HepG2 (cell line): ENCODE results near the gene ABCA13.

Experiments used
- HOXA7 ChIP-seq: sonication (generic); formaldehyde crosslinking; IDR thresholded peaks from 2 replicates; pipeline ENCODE4 v1.8.1; 2022; ENCODE audit warnings: mild to moderate bottlenecking, missing genetic modification reagents, moderate library complexity
- KDM1A ChIP-seq: IDR thresholded peaks from 2 replicates; pipeline ENCODE4 v1.6.1; 2016; ENCODE audit warnings: missing compliant biosample characterization
- MZF1 ChIP-seq: sonication (generic); formaldehyde crosslinking; IDR thresholded peaks from 2 replicates; pipeline ENCODE4 v1.8.1; 2023; ENCODE audit warnings: mild to moderate bottlenecking, missing genetic modification reagents, borderline replicate concordance
- PHF8 ChIP-seq: sonication (generic); formaldehyde crosslinking; IDR thresholded peaks from 2 replicates; pipeline ENCODE4 v1.5.0; 2020; ENCODE audit warnings: missing genetic modification reagents
- POLR2A ChIP-seq, 2 experiments: IDR thresholded peaks; 2 replicates each; pipeline ENCODE4 v1.6.1; 2011; ENCODE audit warnings: low read depth in 2 of 2, low read length in 2 of 2, mild to moderate bottlenecking in 1 of 2, moderate library complexity in 1 of 2; ENCODE audit not compliant: insufficient read depth in 1 of 2
- PTBP1 ChIP-seq: fragments of 200-400 bp; formaldehyde crosslinking; IDR thresholded peaks from 2 replicates; pipeline ENCODE4 v1.6.1; 2018; ENCODE audit warnings: low read length, low read depth; ENCODE audit not compliant: poor library complexity, severe bottlenecking
- SRF ChIP-seq: IDR thresholded peaks from 2 replicates; pipeline ENCODE4 v1.6.1; 2011; ENCODE audit warnings: mild to moderate bottlenecking, low read depth, low read length, moderate library complexity
- ZNF274 ChIP-seq: sonication (generic); formaldehyde crosslinking; IDR thresholded peaks from 2 replicates; pipeline ENCODE4 v1.5.1; 2020; ENCODE audit warnings: mild to moderate bottlenecking, missing genetic modification reagents
- ZNF546 ChIP-seq: sonication (generic); formaldehyde crosslinking; conservative IDR thresholded peaks from 2 replicates; pipeline ENCODE4 v1.8.1; 2023; ENCODE audit warnings: mild to moderate bottlenecking, missing genetic modification reagents
- ZNF616 ChIP-seq: sonication (generic); formaldehyde crosslinking; IDR thresholded peaks from 2 replicates; pipeline ENCODE4 v1.5.0; 2020; ENCODE audit warnings: low read depth, mild to moderate bottlenecking, missing genetic modification reagents
- TF ChIP-seq, protein P1 (sequence below): sonication (generic); formaldehyde crosslinking; IDR thresholded peaks from 2 replicates; pipeline ENCODE4 v1.5.0; 2020; ENCODE audit warnings: mild to moderate bottlenecking, missing genetic modification reagents, moderate library complexity
- TF ChIP-seq, protein P2 (sequence below), 2 experiments: sonication (generic) in 1 of 2; formaldehyde crosslinking in 1 of 2; IDR thresholded peaks; 2 replicates each; pipeline versions ENCODE4 v1.4.0 to v1.6.1; 2018 to 2020; ENCODE audit warnings: missing genetic modification reagents in 2 of 2, borderline replicate concordance in 1 of 2, low read depth in 1 of 2, mild to moderate bottlenecking in 1 of 2, missing biosample characterization in 1 of 2
- TF ChIP-seq, protein P3 (sequence below): sonication (generic); formaldehyde crosslinking; IDR thresholded peaks from 2 replicates; pipeline ENCODE4 v1.8.0; 2022; ENCODE audit warnings: mild to moderate bottlenecking, missing genetic modification reagents; ENCODE audit not compliant: insufficient replicate concordance

DNA sequence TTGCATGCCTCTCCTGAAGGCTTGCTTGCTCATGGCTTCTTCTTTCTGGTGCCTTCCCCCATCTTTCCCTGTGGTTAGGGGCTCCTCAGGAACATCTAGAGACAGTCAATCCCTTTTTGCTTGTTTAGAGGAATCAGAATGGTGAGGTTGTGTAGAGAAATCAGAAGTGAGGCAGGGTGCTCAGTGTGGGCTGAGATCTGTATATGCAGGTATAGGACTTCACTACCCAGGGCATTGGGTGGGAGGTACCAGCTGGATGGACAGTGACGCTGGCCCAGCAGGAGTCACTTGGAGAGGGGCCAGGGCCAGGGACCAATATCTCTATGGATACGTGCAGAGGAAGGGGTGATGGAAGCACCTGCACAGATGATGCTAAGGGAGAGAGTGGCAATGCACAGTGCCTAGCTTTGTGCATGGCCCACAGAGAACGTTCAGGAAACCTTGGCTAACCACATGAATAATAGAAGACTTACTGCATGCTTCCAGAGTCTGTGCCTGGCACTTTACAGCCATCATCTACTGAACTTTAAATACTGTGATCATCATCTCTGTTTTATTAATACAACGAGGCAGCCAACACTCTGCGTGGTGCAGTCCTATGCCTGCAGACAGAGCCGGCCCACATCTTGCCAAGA lies 255.2 kb downstream of the ABCA13 start:
- TF ChIP-seq KDM1A = no peak
- TF ChIP-seq HOXA7 (CRISPR knock-in tag) = no peak
- no peak for TF ChIP-seq POLR2A (IDR thresholded peaks at IDR 0.05; ENCODE audit: insufficient read depth in 1 of 2, low read depth in 2 of 2, low read length in 2 of 2)
- TF ChIP-seq, protein P1, sequence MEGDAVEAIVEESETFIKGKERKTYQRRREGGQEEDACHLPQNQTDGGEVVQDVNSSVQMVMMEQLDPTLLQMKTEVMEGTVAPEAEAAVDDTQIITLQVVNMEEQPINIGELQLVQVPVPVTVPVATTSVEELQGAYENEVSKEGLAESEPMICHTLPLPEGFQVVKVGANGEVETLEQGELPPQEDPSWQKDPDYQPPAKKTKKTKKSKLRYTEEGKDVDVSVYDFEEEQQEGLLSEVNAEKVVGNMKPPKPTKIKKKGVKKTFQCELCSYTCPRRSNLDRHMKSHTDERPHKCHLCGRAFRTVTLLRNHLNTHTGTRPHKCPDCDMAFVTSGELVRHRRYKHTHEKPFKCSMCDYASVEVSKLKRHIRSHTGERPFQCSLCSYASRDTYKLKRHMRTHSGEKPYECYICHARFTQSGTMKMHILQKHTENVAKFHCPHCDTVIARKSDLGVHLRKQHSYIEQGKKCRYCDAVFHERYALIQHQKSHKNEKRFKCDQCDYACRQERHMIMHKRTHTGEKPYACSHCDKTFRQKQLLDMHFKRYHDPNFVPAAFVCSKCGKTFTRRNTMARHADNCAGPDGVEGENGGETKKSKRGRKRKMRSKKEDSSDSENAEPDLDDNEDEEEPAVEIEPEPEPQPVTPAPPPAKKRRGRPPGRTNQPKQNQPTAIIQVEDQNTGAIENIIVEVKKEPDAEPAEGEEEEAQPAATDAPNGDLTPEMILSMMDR = no peak
- TF ChIP-seq MZF1 (CRISPR knock-in tag) = no peak
- TF ChIP-seq, protein P2, sequence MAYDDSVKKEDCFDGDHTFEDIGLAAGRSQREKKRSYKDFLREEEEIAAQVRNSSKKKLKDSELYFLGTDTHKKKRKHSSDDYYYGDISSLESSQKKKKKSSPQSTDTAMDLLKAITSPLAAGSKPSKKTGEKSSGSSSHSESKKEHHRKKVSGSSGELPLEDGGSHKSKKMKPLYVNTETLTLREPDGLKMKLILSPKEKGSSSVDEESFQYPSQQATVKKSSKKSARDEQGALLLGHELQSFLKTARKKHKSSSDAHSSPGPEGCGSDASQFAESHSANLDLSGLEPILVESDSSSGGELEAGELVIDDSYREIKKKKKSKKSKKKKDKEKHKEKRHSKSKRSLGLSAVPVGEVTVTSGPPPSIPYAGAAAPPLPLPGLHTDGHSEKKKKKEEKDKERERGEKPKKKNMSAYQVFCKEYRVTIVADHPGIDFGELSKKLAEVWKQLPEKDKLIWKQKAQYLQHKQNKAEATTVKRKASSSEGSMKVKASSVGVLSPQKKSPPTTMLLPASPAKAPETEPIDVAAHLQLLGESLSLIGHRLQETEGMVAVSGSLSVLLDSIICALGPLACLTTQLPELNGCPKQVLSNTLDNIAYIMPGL (CRISPR knock-in tag; IDR thresholded peaks at IDR 0.05; ENCODE audit: borderline replicate concordance in 1 of 2, low read depth in 1 of 2) = no peak
- TF ChIP-seq PTBP1 = no peak
- no peak for TF ChIP-seq SRF
- TF ChIP-seq, protein P3, sequence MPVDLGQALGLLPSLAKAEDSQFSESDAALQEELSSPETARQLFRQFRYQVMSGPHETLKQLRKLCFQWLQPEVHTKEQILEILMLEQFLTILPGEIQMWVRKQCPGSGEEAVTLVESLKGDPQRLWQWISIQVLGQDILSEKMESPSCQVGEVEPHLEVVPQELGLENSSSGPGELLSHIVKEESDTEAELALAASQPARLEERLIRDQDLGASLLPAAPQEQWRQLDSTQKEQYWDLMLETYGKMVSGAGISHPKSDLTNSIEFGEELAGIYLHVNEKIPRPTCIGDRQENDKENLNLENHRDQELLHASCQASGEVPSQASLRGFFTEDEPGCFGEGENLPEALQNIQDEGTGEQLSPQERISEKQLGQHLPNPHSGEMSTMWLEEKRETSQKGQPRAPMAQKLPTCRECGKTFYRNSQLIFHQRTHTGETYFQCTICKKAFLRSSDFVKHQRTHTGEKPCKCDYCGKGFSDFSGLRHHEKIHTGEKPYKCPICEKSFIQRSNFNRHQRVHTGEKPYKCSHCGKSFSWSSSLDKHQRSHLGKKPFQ (CRISPR knock-in tag) = no peak
- no peak for TF ChIP-seq PHF8 (CRISPR knock-in tag)
- TF ChIP-seq ZNF274 = no peak
- TF ChIP-seq ZNF616 (CRISPR knock-in tag) = no peak
- no peak for TF ChIP-seq ZNF546 (CRISPR knock-in tag)
